HepG2 (cell line): Measurements from ENCODE around the gene GATC. TPM values are rescaled to one million over a fixed set of nuclear protein-coding genes. Genes with fewer than 3 reads are reported as not detected.
A peak's percentile ranks its signal among the peaks of the same experiment; 100 is the strongest.

ENCODE experiments used
- CBX2 ChIP-seq, 2 experiments: fragments of 200-600 bp in 1 of 2; sonication (generic); formaldehyde crosslinking in 1 of 2; IDR thresholded peaks; 2 replicates each; pipeline versions ENCODE4 v1.7.0 to v1.8.1; 2018 to 2022; ENCODE audit warnings: low read depth in 2 of 2, low read length in 1 of 2, mild to moderate bottlenecking in 1 of 2, missing genetic modification reagents in 1 of 2
- EEA1 ChIP-seq: sonication (generic); formaldehyde crosslinking; IDR thresholded peaks from 2 replicates; pipeline ENCODE4 v1.5.1; 2020; ENCODE audit warnings: mild to moderate bottlenecking, missing genetic modification reagents, borderline replicate concordance
- EP300 ChIP-seq, 3 experiments: sonication (generic) in 1 of 3; formaldehyde crosslinking in 1 of 3; IDR thresholded peaks; 2 replicates each; pipeline versions ENCODE4 v1.5.1 to v1.6.1; 2011 to 2020; ENCODE audit warnings: low read depth in 2 of 3, low read length in 2 of 3, borderline replicate concordance in 1 of 3, improper control_type of control experiment in 1 of 3, mild to moderate bottlenecking in 1 of 3, missing genetic modification reagents in 1 of 3, moderate library complexity in 1 of 3
- HOXA5 ChIP-seq: sonication (generic); formaldehyde crosslinking; IDR thresholded peaks from 2 replicates; pipeline ENCODE4 v1.4.0; 2020; ENCODE audit warnings: missing genetic modification reagents
- SSRP1 ChIP-seq: IDR thresholded peaks from 2 replicates; pipeline ENCODE4 v1.6.1; 2016; ENCODE audit warnings: control low read depth
- ZC3H13 ChIP-seq: sonication (generic); formaldehyde crosslinking; IDR thresholded peaks from 2 replicates; pipeline ENCODE4 v1.8.1; 2023; ENCODE audit warnings: mild to moderate bottlenecking, missing genetic modification reagents, moderate library complexity
- ZFX ChIP-seq: sonication (generic); formaldehyde crosslinking; IDR thresholded peaks from 2 replicates; pipeline ENCODE4 v1.4.0; 2020; ENCODE audit warnings: mild to moderate bottlenecking, low read depth, missing genetic modification reagents, moderate library complexity
- ZFYVE20 ChIP-seq: sonication (generic); formaldehyde crosslinking; IDR thresholded peaks from 2 replicates; pipeline ENCODE4 v1.8.0; 2023; ENCODE audit warnings: low read depth, mild to moderate bottlenecking, moderate library complexity, missing genetic modification reagents, borderline replicate concordance
- ZNF746 ChIP-seq: sonication (generic); formaldehyde crosslinking; IDR thresholded peaks from 2 replicates; pipeline ENCODE4 v1.8.0; 2022; ENCODE audit warnings: mild to moderate bottlenecking, missing genetic modification reagents
- ZNF891 ChIP-seq: sonication (generic); formaldehyde crosslinking; IDR thresholded peaks from 2 replicates; pipeline ENCODE4 v1.5.0; 2020; ENCODE audit warnings: mild to moderate bottlenecking, missing genetic modification reagents
- polyA plus RNA-seq, 8 experiments: library from polyadenylated mRNA; depleted of rRNA in 3 of 8; stranded (reverse) in 7 of 8; unstranded in 1 of 8; fragments of >200 nt; fragmentation: Illumina TruSeq in 4 of 8; extraction: Trizol in 4 of 8; gene quantifications; 2 replicates each; pipeline versions ENCODE4 v1.2.1 to v1.2.3, GENCODE V29; 2011 to 2016; ENCODE audit warnings: low read depth in 4 of 8, missing spikeins in 1 of 8, mixed read lengths in 1 of 8; ENCODE audit not compliant: insufficient read depth in 1 of 8
- total RNA-seq, 5 experiments: library from RNA; depleted of rRNA; stranded (reverse); fragments of >200 nt; fragmentation: Illumina TruSeq; extraction: Trizol; gene quantifications; 2 replicates each; pipeline ENCODE4 v1.2.3, GENCODE V29; 2016; ENCODE audit warnings: low read depth in 1 of 5
- TF ChIP-seq, protein P1 (sequence below): sonication (generic); formaldehyde crosslinking; IDR thresholded peaks from 2 replicates; pipeline ENCODE4 v1.8.0; 2022; ENCODE audit warnings: low read depth, missing genetic modification reagents

The GATC gene
- total and polyA plus RNA-seq, 2 of the 13 experiments (the other 11 are each of a cell fraction or from before 2014, with no cell fraction given), result 17.7 to 29.7 TPM

DNA sequence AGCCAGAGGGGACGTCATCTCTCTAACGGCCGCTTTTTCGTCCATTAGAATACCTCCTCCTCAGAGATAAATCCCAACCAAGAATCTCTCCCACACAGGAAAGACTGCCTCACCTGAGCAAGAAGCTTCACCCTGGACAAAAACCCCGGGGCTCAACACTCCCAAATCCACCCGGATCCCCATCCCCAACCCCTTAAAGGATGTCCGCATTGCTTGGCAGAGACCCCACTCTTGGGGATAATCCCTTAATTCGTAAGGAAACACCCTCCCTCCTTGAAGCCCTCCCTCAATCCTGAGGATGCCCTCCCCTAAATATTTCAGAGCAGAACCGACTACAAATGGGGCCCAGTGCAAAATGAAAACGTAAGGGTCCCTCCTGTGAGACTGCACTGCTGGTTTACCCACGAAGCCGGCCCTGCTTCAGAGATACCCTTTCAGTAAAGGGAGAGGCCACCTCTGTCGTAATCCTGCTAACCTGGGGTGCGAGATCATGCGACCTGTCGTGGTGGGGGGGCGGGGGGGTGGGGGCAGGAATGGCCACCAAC is 49.0 kb downstream of the GATC start (continued):
- TF ChIP-seq ZC3H13 (CRISPR knock-in tag) (0 out of 2 replicates have a peak, but pooled peaks have one; percentile 42), EEA1 (CRISPR knock-in tag) (no peak), ZNF891 (CRISPR knock-in tag) (no peak), EP300 (IDR thresholded peaks at IDR 0.05; ENCODE audit: low read depth in 2 of 2, low read length in 2 of 2) (no peak), EP300 (CRISPR knock-in tag; IDR thresholded peaks at IDR 0.05; ENCODE audit: borderline replicate concordance) (no peak), SSRP1 (CRISPR knock-in tag) (no peak), HOXA5 (CRISPR knock-in tag) (no peak), ZFX (CRISPR knock-in tag) (no peak), CBX2 (IDR thresholded peaks at IDR 0.05; ENCODE audit: low read depth, low read length) (no peak), CBX2 (CRISPR knock-in tag; IDR thresholded peaks at IDR 0.05; ENCODE audit: low read depth) (no peak), ZFYVE20 (0 out of 2 replicates have a peak, but pooled peaks have one; percentile 20), ZNF746 (CRISPR knock-in tag) (0 out of 2 replicates have a peak, but pooled peaks have one; percentile 17)
- TF ChIP-seq, protein P1, sequence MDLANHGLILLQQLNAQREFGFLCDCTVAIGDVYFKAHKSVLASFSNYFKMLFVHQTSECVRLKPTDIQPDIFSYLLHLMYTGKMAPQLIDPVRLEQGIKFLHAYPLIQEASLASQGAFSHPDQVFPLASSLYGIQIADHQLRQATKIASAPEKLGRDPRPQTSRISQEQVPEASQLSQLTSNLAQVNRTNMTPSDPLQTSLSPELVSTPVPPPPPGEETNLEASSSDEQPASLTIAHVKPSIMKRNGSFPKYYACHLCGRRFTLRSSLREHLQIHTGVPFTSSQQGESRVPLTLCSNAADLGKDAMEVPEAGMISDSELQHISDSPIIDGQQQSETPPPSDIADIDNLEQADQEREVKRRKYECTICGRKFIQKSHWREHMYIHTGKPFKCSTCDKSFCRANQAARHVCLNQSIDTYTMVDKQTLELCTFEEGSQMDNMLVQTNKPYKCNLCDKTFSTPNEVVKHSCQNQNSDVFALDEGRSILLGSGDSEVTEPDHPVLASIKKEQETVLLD (CRISPR knock-in tag), result no peak
